NCI-H128 (cell line): ENCODE data around the gene ELOVL1.
A peak's percentile ranks its signal among the peaks of the same experiment; 100 is the strongest.
"Not testable (repeated sequence)": the region's sequence is repeated elsewhere in the genome, so short reads cannot be mapped to it uniquely, and the experiment has no call there.

Experiments
- DNase-seq: peaks from one replicate; lab custom pipeline; 2025; ENCODE audit not compliant: unreplicated experiment; lab: John Stamatoyannopoulos, UW

The ELOVL1 gene

DNA sequence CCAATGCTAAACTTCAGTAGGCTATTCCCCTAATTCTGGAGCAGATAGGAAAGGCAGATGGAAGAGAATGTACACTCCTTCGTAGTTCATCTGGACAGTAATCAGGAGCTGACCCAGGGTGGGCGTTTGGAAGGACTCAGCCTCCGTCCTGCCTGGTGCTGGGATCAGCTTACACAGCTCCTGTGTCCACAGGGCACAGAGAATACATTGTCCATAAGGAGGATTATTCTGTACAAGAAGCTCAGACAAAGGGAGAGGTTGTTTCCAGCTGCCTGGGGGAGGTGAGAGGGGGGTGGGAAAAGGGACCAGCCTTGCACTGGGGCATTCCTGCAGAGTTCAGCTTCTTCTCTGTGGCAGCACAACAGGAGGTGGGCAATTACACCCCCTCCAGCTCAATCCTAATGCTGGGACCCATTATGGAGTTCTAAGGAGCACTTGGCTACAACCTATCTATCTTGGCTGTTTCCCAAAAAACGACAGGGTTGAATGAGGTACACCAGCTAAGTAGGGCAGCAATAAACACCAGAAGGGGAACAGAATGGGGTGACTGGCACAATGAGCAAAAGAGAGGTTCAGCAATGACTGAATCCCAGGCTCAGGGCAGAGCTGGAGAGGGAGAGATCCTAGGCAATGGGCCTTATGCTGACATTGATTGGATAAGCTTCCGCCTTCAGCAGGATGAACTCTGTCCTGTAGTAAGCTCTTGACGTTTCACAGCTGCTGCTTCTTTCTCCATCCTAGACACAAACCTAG, 14.4 kb upstream of the ELOVL1 start:
- DNase-seq = peak; percentile 58

DNA sequence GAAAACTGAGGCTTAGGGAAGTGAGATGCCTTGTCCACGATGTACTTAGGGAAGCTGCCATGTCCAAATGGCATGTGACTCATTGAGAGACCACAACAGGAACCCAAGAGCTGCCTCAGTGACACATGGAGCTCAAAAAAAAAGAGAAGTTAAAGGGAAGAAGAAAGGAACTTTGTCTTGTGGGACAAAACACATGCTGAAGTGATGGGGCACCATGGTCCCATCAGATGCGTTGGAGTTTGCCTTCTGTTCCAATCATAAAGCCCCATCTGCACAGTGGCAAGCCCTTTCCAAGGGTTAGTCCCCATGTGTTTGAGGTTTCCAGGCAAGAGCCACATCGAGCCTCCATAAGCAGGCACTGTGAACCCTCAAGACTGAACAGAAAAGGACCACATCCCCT, 13.8 kb upstream of the ELOVL1 start:
- no peak for DNase-seq

DNA sequence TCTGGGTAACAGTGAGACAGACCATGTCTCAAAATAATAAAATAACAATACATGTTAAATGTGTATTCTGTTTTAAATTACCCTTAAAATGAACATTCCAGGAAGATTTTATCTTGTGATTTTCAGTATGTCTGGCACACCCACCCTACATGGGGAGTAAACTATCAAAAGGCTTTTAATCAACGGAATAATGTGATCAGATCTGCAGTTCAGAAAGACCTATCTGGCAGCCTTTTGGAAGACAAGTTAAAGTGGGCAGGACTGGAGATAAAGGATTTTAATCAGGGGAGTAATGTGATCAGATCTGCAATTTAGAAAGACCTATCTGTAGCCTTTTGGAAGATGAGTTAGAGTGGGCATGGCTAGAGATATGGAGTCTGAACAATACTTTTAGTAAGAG, 11.7 kb upstream of the ELOVL1 start:
- DNase-seq = no peak

DNA sequence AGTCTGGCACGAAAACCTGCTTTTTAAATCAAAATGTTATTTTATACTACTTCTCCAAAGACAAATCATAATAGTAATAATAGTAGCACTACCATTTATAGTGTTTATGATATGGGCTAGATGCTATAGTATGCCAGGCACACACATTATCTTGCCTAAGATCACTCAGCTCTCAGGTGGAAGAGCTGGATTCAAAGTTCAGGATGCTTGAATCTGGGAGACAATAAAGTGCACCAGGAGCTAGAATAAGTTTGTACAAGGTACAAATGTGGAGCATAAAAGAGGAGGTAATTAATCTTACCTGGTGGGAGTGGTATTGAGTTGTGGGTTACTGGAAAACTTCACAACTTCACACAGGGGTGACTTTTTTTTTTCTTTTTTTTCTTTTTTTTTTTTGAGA, 10.0 kb upstream of the ELOVL1 start:
- no peak for DNase-seq

DNA sequence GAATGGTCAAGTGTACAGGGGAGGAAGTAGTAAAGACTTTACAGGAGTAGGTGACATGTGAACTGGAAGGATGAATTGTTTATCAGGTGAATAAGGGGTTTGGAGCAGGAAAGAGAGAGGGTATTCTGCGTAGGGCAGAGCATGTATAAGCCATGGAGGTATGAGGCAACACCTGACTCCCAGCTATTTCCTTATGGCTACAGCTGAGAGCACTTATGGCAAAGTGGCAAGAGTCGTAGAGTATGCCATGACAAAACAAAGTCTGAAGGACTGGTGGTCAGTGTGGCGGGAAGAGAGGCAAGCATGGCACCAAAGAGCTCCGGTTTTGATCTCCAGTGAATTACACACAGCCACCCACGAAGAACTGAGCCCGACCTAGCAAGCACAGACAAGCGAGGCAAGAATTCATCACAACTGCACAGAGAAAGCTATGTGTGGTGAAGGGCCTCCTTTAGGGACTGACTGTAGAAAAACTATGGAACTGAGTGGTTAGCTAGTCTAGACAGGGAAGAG, 9.0 kb upstream of the ELOVL1 start:
- DNase-seq = no peak

DNA sequence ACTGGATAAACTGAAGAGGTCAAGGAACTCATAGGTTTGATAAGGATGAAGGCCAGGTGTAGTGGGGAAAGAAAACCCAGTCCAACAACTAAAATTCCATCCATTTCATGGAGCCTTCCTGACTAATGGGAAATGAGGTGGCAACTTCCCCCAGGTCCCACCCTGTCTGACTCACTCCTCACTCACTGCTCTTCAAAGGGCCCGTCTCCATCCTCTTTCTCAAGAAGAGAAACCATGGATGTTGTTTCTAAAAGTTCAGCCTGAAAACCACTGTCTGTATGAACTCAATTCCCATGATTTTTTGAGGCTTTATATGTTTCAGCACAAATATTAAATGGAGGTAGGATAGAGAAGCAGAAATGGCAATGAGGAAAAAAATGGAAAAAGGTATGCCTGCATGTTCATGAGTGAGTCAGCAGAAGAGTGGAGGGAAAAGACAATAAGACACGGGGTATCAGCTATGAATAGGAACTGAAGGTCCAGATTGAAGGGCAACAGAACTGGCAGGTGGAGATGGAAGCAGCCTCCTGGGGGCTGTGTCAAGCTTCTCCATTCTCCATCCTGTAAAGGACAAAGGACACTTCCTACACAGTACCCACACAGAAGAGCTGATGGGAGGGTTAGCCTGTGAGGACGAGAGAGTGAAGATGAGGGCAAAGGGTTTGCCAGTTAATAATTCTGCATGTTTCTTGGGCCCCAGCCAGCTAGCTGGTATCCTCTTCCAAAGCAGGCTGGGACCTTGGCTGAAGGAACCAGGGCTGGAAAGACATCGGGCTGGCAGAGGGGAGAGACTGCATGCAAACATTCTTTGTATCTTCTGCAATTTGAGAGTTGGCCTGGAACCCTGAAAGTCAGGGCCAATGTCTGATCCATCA, 5.5 kb upstream of the ELOVL1 start:
- no peak for DNase-seq

DNA sequence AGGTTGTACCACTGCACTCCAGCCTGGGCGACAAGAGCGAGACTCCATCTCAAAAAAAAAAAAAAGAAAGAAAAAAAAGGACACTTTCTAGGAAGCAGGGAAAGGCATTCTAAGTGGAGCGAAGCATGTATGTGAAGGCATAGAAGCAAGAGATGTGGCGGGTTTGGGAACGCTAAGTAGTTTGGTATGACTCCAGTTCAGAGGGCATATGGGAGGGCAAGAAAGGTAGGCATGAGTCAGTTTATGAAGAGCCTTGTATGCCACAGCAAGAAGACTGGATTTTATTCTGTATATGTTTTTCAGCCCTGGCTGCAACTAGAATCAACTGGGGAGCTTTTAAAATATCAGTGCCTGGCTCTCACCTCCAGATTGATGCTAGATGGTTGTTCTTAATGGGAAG, 4.4 kb upstream of the ELOVL1 start:
- DNase-seq = no peak

DNA sequence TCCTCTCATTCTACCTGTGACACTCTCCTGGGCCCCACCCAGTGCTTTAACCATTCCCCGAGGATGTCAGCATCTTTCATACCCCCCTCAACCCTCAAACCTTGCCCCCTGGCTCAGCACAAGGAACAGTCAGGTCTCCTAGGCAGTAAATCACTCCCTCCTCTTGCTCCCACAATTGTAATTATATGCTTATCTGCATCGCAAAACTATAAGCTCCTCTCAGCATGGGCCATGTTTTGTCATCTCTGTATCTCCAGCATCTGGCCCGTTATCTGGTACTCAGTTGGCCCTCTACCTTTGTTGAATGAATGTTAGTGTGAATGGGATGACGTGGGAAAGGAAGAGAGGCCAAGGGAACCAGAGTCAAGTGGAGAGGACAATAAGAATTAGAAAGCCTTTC, 2.8 kb upstream of the ELOVL1 start:
- DNase-seq = no peak

DNA sequence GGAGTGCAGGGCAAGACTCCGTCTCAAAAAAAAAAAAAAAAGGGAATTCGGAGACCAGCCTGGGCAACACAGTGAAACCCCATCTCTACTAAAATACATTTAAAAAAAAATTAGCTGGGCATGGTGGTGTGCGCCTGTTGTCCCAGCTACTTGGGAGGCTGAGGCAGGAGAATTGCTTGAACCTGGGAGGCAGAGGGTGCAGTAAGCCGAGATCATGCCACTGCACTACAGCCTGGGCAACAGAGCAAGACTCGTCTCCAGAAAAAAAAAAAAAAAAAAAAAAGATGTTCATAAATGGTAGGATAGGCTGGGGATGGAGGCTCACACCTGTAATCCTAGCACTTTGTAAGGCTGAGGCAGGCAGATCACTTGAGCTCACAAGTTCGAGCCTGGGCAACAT, 2.0 kb upstream of the ELOVL1 start:
- DNase-seq = not testable (repeated sequence)

DNA sequence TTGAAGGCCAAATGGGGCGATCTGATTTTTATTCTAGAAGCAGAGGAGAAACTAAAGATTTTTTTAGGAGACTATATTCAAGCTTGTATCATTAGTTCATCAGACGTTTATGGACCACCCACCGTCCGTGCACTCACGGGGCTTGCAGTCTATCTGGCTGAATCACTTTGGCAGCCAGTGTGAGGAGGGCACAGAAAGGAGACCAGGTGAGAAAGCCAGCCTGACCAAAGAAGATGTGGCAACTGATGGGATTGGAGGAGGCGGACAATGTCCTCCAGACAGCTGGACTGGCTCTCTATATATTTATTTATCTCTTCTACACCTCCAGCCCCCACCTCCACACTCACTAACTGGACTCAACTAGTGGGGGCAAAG, 822 bp upstream of the ELOVL1 start:
- no peak for DNase-seq

DNA sequence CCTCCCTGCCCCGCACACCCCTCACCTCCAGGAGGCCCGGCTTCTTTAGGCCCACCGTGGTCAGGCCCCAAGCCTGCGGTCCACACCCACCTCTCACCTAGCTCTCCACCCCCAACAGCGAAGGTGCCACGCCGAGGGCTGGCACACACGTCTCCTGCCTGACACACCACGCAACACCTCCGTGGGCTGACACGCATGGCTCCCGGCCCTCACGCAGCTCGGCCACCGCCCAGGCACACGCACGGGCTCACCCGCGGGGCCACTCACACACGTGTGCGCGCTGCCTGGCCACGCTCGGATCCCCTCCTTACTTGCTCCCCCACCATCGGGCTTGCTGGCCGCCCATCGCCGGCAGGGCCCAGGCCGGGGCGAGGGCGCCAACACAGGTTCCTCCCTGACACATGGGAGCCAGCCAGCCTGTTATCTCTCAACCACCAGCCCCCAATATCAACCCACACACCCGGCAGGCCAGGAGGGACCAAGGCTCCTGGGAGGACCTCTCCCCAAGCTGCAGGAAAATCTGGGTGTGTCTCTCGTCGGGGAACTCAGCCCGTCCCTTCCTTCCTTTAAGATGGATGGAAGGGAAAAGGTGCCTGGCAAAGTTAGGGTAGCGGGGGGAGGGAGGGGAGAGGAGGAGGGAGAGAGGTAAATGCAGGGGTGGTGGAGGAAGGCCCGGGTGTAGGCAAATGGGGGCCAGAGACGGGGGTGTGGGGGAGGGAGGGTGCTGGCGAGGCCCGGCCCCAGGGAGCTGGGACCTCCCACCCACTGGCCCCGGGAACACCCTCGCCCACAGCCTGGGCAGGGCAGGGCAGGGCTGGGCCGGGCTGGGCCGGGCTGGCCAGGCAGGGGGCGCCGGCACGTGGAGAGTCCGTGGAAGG, 546 bp downstream of the ELOVL1 start:
- DNase-seq = no peak

DNA sequence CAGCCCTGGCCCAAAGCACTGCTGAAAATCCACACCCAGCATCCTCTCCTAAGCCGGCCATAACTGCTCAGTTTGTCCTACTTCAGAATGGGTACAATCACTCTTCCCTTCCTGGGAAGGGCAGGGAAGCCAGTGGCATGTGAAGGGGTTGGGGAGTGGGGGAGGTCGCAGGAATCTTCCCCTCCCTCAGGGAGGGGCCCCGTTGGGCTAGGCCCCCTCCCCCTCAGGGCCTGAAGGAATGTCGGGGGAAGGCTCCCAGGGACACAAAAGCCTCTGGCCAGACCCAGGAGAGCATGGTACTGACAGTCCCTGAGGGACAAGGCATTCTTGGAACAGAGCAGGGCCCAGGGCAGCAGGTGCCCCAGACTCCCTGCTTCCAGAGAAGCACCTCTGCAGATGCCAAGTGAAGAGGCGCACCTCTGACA, 1.2 kb downstream of the ELOVL1 start:
- DNase-seq = no peak

DNA sequence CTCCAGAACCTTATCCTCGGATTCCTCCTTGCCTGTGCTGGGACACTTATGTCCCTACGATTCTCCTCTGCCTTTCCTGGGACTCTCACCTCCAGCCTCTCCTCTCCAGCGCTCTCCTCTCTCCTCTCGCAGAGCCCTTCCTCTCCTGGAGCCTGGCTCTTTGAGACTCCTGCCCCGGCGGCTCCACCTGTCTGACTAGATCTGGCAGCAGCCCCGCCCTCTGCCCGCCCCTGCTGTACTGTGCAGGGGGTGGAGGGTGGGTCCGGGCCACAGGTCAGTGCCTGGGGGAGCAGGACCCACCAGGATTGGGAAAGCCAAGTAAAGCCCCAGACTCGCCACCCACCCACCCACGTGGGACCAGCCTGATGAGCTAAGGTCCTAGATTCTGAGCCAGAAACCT, 1.6 kb downstream of the ELOVL1 start:
- no peak for DNase-seq

DNA sequence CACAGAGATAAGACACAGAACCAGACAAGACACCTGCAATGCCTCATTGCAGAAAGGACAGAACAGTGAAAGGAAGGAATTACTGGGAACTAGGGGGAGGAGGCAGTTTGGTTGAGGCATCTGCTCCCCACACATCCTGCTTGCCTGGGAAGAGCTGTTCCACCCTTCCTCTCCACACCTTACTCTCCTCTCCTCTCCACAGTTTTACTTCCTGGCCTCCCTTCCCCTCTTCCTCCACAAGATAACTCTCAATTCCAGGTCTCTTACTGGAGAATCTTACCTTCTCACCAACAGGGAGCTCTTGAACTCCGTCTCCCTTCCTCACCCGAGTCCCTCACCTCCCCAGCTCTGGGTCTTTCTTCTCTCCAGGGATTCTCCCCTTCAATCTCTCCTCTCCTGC, 2.1 kb downstream of the ELOVL1 start:
- DNase-seq = no peak

DNA sequence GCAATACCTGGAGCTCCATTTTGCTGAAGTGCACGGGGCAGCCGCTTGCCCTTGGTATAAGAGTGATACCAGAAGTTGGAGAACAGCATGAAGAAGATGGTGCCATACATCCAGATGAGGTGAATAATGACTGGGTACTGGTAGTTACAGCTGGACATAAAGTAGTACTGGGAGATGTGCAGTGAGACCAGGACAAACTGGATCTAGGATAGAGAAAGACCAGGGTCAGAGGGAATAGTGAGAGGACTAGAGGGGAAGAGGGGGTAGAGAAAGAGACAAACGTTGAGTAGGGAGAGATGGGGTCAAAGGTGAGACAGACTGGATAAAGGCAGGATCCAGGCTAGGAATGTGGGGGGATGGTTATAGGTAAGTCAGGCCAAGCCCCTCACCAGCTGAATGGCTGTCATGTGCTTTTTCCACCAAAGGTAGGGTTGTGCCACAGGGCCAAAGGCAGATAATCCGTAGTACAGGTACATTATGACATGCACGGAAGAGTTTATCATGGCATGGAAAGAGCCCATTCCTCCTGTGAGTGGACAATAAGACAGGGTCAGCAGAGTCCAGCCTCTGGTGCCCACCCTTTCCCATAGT, 3.8 kb downstream of the ELOVL1 start:
- DNase-seq = no peak

DNA sequence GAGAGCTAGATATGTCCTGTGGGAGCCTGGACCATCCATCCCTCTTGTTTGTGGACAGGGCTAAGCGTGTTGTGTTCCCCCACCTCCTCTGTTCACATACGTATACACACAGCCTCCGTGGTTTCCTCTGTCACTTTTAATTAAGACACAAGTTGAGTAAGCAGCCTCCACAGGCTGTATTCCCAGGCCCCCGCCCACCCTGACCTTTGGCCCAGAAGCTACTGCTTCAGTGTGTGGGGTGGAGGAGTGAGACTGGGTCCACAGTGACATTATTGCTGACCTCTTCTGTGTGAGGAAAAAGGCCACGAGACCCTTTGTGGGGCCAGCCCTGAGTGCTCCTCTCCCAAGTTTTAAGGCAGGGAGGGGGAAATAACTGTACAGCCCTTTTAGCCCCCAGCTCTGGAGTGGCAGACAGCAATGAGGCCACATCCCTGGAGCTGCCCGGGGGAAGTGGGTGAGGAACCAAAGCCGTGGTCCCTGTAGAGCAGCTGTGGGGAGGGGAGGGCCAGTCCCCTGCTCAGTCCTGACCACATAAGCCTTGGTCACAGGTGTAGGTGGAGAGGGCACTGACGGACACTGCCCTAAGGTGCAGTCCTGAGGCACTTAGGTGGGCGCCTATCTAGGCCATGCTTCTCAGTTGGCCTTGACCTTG, 4.4 kb downstream of the ELOVL1 start:
- DNase-seq = no peak

DNA sequence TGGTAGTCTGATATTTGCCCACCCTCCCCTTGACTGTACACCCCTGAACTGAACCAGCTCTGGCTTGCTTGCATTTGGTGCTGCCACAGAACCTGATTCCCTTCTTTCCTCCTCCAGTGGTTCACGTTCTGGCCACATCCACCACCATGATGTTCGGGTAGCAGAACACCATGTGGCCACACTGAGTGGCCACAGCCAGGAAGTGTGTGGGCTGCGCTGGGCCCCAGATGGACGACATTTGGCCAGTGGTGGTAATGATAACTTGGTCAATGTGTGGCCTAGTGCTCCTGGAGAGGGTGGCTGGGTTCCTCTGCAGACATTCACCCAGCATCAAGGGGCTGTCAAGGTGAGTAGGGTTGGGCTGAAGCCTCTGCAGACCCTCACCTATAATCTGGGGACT, 7.2 kb downstream of the ELOVL1 start:
- DNase-seq = no peak

DNA sequence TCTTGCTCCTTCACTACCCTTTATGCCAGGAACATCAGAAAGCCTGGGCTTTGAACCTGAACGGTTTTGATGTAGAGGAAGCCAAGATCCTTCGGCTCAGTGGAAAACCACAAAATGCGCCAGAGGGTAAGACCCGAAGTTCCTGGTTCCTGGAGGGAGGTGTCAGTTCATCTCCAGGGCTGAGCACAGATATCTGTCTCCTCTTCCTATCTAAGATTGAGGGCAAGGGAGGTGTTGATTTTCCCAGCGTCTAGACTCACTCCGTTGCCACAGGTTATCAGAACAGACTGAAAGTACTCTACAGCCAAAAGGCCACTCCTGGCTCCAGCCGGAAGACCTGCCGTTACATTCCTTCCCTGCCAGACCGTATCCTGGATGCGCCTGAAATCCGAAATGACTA, 8.1 kb downstream of the ELOVL1 start:
- no peak for DNase-seq

DNA sequence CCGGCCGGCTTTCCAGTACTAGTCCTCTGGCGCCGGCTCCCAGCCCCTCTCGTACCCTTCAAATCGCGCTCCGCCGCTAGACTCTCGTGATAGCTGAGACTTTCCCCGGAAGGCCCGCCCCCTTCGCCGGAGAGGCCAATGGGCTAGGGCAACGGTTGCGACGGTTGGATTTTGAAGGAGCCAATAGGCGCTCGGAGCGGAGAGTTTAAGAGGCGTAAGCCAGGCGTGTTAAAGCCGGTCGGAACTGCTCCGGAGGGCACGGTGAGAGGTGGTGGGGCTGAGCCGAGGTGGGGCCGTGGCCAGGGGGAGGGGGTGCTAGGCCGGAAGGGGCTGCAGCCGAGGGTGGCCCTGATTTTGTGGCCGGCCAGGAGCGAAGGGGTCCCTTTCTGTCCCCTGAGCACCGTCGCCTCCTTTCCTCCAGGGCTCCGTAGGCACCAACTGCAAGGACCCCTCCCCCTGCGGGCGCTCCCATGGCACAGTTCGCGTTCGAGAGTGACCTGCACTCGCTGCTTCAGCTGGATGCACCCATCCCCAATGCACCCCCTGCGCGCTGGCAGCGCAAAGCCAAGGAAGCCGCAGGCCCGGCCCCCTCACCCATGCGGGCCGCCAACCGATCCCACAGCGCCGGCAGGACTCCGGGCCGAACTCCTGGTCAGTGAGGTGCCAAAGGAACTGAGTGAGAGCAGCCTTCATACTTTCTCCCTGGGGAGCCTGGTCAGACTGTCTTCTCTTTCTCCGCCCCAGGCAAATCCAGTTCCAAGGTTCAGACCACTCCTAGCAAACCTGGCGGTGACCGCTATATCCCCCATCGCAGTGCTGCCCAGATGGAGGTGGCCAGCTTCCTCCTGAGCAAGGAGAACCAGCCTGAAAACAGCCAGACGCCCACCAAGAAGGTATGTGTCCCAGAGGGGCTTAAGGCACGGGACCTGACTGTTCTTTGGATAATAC, 8.8 kb downstream of the ELOVL1 start, which contains the start of gene CDC20:
Gene CDC20, plus strand, starts transcription at position 236 of the 948 bp plus-strand sequence. Its CDS starts 235 bp downstream, at position 471.
- DNase-seq = peak; percentile 99
